GM23248 (cell line): ENCODE data around the gene TNFRSF19. TPM values are rescaled to one million over a fixed set of nuclear protein-coding genes. Genes with fewer than 3 reads are reported as not detected.
A peak's percentile ranks its signal among the peaks of the same experiment; 100 is the strongest.

Source experiments
- DNase-seq: peaks from one replicate; pipeline ENCODE4 v3.0.0-alpha.2; 2015
- H2AFZ ChIP-seq: fragments of 200-600 bp; sonication (generic); 2 replicates; pipeline ENCODE4 v1.6.1; 2016; ENCODE audit warnings: antibody characterized with exemption
- H3F3A ChIP-seq: fragments of 200-600 bp; sonication (generic); 2 replicates; pipeline ENCODE4 v1.6.1; 2016; ENCODE audit warnings: mild to moderate bottlenecking, antibody characterized with exemption, mixed run types; ENCODE audit not compliant: insufficient read depth
- H3K27ac ChIP-seq: fragments of 200-600 bp; sonication (generic); 2 replicates; pipeline ENCODE4 v1.5.1; 2016; ENCODE audit warnings: mild to moderate bottlenecking
- H3K27me3 ChIP-seq: fragments of 200-600 bp; sonication (generic); replicated peaks from 2 replicates; pipeline ENCODE4 v1.6.1; 2016; ENCODE audit warnings: mild to moderate bottlenecking; ENCODE audit not compliant: insufficient read depth
- H3K36me3 ChIP-seq: fragments of 200-600 bp; sonication (generic); 2 replicates; pipeline ENCODE4 v1.6.1; 2016; ENCODE audit warnings: low read depth, mild to moderate bottlenecking
- H3K4me1 ChIP-seq: fragments of 200-600 bp; sonication (generic); 2 replicates; pipeline ENCODE4 v1.6.1; 2016; ENCODE audit warnings: mild to moderate bottlenecking; ENCODE audit not compliant: insufficient read depth
- H3K4me2 ChIP-seq: fragments of 200-600 bp; sonication (generic); one replicate; pipeline ENCODE4 v1.6.1; 2016; ENCODE audit warnings: mild to moderate bottlenecking; ENCODE audit not compliant: unreplicated experiment
- H3K4me3 ChIP-seq: fragments of 200-600 bp; sonication (generic); 2 replicates; pipeline ENCODE4 v1.5.1; 2016; ENCODE audit warnings: mild to moderate bottlenecking
- H3K79me2 ChIP-seq: fragments of 200-600 bp; sonication (generic); 2 replicates; pipeline ENCODE4 v1.6.1; 2016; ENCODE audit warnings: mild to moderate bottlenecking; ENCODE audit not compliant: insufficient read depth
- H3K9ac ChIP-seq: fragments of 200-600 bp; sonication (generic); 2 replicates; pipeline ENCODE4 v1.6.1; 2016; ENCODE audit warnings: mild to moderate bottlenecking
- H3K9me2 ChIP-seq: fragments of 200-600 bp; sonication (generic); 2 replicates; pipeline ENCODE4 v1.6.1; 2016; ENCODE audit warnings: mixed run types, mild to moderate bottlenecking, moderate library complexity; ENCODE audit not compliant: insufficient read depth
- H3K9me3 ChIP-seq: fragments of 200-600 bp; sonication (generic); one replicate; pipeline ENCODE4 v1.6.1; 2017; ENCODE audit warnings: low read depth
- H4K20me1 ChIP-seq: fragments of 200-600 bp; sonication (generic); 2 replicates; pipeline ENCODE4 v1.6.0; 2016; ENCODE audit not compliant: insufficient read depth
- EZH2 ChIP-seq: fragments of 200-600 bp; sonication (generic); IDR thresholded peaks from 2 replicates; pipeline ENCODE4 v1.6.1; 2018; ENCODE audit warnings: antibody characterized with exemption, mild to moderate bottlenecking; ENCODE audit not compliant: insufficient read depth, poor library complexity, severe bottlenecking
- EZH2phosphoT487 ChIP-seq: fragments of 200-600 bp; sonication (generic); IDR thresholded peaks from 2 replicates; pipeline ENCODE4 v1.6.1; 2018; ENCODE audit warnings: antibody characterized with exemption, moderate library complexity, mild to moderate bottlenecking, low read depth; ENCODE audit not compliant: insufficient read depth
- WGBS, 2 experiments: methylation state at CpG; one replicate each; pipeline ENCODE4 v1.1.6; 2015 to 2017; ENCODE audit warnings: low lambda C conversion rate in 2 of 2, low coverage in 1 of 2; ENCODE audit errors: missing lambda C conversion rate in 2 of 2; 5-methylcytosine and 5-hydroxymethylcytosine counted together
- in situ Hi-C: fragments of 300-500 bp; cut with MboI; formaldehyde crosslinking; loops from 2 replicates; pipeline ENCODE4 v1.15.0; 2020
- polyA plus RNA-seq: library from polyadenylated mRNA; unstranded; fragments of >200 nt; fragmentation: Nextera tagmentation; extraction: Ambion mirVana; gene quantifications from 2 replicates; pipeline ENCODE4 v1.2.1, GENCODE V29; 2016
- total RNA-seq: library from RNA; depleted of rRNA; stranded (reverse); fragments of >200 nt; shearing (Covaris generic); gene quantifications from 2 replicates; pipeline ENCODE4 v1.2.3, GENCODE V29; 2014

TNFRSF19 gene
- total and polyA plus RNA-seq, 2 experiments from 2014 or later = 3.4 TPM

GRCh38 chr13:23667750-23668149 is 97.5 kb downstream of the TNFRSF19 start:
- H3K27ac ChIP-seq = no peak overlapping the region

GRCh38 chr13:23668562-23668961 is 98.3 kb downstream of the TNFRSF19 start:
- peaks cover 16% of the 10 kb centered on the region for H3F3A ChIP-seq
- no peak overlapping the region for H3K9ac ChIP-seq
- H3K79me2 ChIP-seq = no peaks in the 10 kb centered on the region
- H2AFZ ChIP-seq = no peak overlapping the region
- peak; percentile 23 for DNase-seq
- peaks cover 26% of the 10 kb centered on the region for H3K4me1 ChIP-seq
- H3K9me3 ChIP-seq = no peaks in the 10 kb centered on the region
- no peaks in the 10 kb centered on the region for H3K9me2 ChIP-seq
- H3K36me3 ChIP-seq = no peaks in the 10 kb centered on the region
- no peak overlapping the region for H3K4me2 ChIP-seq
- TF ChIP-seq EZH2phosphoT487 = no peak
- no peak for TF ChIP-seq EZH2
- H4K20me1 ChIP-seq = no peaks in the 10 kb centered on the region
- in situ Hi-C loops = no loop called here
- H3K27me3 ChIP-seq = no peaks in the 10 kb centered on the region
- no peak overlapping the region for H3K4me3 ChIP-seq
- WGBS, 2 experiments = 77 to 81% methylated on average over 9 of the region's 9 CpGs
- H3K27ac ChIP-seq = no peak overlapping the region

More at GRCh38 chr13:23667750-23668149, 97.5 kb downstream of the TNFRSF19 start:
- H3K9ac ChIP-seq = no peak overlapping the region
- in situ Hi-C loops = no loop called here
- no peak for DNase-seq
- no peaks in the 10 kb centered on the region for H3K27me3 ChIP-seq
- peaks cover 20% of the 10 kb centered on the region for H3K4me1 ChIP-seq
- no peaks in the 10 kb centered on the region for H3K79me2 ChIP-seq
- no peaks in the 10 kb centered on the region for H4K20me1 ChIP-seq
- H3K9me2 ChIP-seq = no peaks in the 10 kb centered on the region
- H3F3A ChIP-seq = peaks cover 10% of the 10 kb centered on the region
- no peak overlapping the region for H2AFZ ChIP-seq
- H3K36me3 ChIP-seq = no peaks in the 10 kb centered on the region
- no peaks in the 10 kb centered on the region for H3K9me3 ChIP-seq
- 97 to 100% methylated on average over 6 of the region's 6 CpGs for WGBS, 2 experiments
- H3K4me3 ChIP-seq = no peak overlapping the region
- H3K4me2 ChIP-seq = no peak overlapping the region
- TF ChIP-seq EZH2 (no peak), EZH2phosphoT487 (no peak)

- Histone ChIP-seq H3K4me1 (peaks cover 49% of the 10 kb centered on the region), H3K27me3 (no peaks in the 10 kb centered on the region), H3K9ac (no peak overlapping the region), H3K36me3 (no peaks in the 10 kb centered on the region), H3F3A (peaks cover 37% of the 10 kb centered on the region), H3K4me3 (no peak overlapping the region), H2AFZ (no peak overlapping the region), H3K9me2 (no peaks in the 10 kb centered on the region), H3K9me3 (no peaks in the 10 kb centered on the region), H3K79me2 (no peaks in the 10 kb centered on the region), H4K20me1 (no peaks in the 10 kb centered on the region), H3K4me2 (no peak overlapping the region), H3K27ac (no peak overlapping the region)
- DNase-seq = no peak
- TF ChIP-seq EZH2 (no peak), EZH2phosphoT487 (no peak)
- WGBS, 2 experiments = 82 to 87% methylated on average over 7 of the region's 7 CpGs
- in situ Hi-C loops = no loop called here
Measured at GRCh38 chr13:23670793-23671192, 100.6 kb downstream of the TNFRSF19 start.

- Histone ChIP-seq H3K9ac (no peak overlapping the region), H3K4me1 (peaks cover 49% of the 10 kb centered on the region), H3K27ac (peak overlapping the region; percentile 12; the same call in 1 of the 2 replicates)
Measured at GRCh38 chr13:23671377-23671776, 101.2 kb downstream of the TNFRSF19 start.

GRCh38 chr13:23671897-23672296 is 101.7 kb downstream of the TNFRSF19 start:
- 63 to 67% methylated on average over 3 of the region's 3 CpGs for WGBS, 2 experiments
- Histone ChIP-seq H3K79me2 (no peaks in the 10 kb centered on the region), H3K9me2 (no peaks in the 10 kb centered on the region), H2AFZ (no peak overlapping the region), H3K9me3 (no peaks in the 10 kb centered on the region), H3K27ac (peak overlapping the region; percentile 12; the same call in 1 of the 2 replicates), H3F3A (peaks cover 37% of the 10 kb centered on the region), H3K36me3 (no peaks in the 10 kb centered on the region), H3K4me3 (no peak overlapping the region), H3K27me3 (no peaks in the 10 kb centered on the region), H3K4me1 (peaks cover 49% of the 10 kb centered on the region), H4K20me1 (no peaks in the 10 kb centered on the region), H3K9ac (no peak overlapping the region), H3K4me2 (peak overlapping the region; percentile 22)
- DNase-seq = peak; percentile 48
- TF ChIP-seq EZH2phosphoT487 (no peak), EZH2 (no peak)
- in situ Hi-C loops = no loop called here

More at GRCh38 chr13:23671377-23671776, 101.2 kb downstream of the TNFRSF19 start:
- Histone ChIP-seq H3K4me3 (no peak overlapping the region), H4K20me1 (no peaks in the 10 kb centered on the region), H3K79me2 (no peaks in the 10 kb centered on the region), H3K9me2 (no peaks in the 10 kb centered on the region), H3K27me3 (no peaks in the 10 kb centered on the region), H3K4me2 (peak overlapping the region; percentile 22), H3K36me3 (no peaks in the 10 kb centered on the region), H3K9me3 (no peaks in the 10 kb centered on the region), H3F3A (peaks cover 37% of the 10 kb centered on the region), H2AFZ (no peak overlapping the region)
- in situ Hi-C loops = no loop called here
- DNase-seq = peak; percentile 40
- 43 to 46% methylated on average over 2 of the region's 2 CpGs for WGBS, 2 experiments
- TF ChIP-seq EZH2 (no peak), EZH2phosphoT487 (no peak)
